Measurements from ENCODE around the gene RBM5.

DNA sequence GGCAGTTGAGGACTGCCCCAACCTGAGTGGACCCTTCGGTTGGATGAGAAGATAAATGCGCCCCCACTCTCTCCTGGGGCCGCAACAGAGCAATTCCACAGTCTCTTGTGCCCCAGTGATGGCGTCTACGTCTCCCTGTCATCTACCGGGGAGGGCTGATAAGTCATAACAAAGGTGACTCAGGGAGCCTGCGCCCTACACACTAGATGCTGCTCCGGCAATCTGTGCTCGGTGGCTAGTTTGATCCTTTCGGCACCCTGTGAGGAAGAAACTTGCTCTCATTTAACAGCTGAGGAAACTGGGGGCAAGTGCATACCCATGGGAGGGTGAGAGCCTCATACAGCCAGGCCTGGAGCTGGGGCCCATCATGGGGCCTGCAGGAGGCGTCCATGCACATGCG lies 52.3 kb downstream of the RBM5 start:
- TF ChIP-seq, protein P1, sequence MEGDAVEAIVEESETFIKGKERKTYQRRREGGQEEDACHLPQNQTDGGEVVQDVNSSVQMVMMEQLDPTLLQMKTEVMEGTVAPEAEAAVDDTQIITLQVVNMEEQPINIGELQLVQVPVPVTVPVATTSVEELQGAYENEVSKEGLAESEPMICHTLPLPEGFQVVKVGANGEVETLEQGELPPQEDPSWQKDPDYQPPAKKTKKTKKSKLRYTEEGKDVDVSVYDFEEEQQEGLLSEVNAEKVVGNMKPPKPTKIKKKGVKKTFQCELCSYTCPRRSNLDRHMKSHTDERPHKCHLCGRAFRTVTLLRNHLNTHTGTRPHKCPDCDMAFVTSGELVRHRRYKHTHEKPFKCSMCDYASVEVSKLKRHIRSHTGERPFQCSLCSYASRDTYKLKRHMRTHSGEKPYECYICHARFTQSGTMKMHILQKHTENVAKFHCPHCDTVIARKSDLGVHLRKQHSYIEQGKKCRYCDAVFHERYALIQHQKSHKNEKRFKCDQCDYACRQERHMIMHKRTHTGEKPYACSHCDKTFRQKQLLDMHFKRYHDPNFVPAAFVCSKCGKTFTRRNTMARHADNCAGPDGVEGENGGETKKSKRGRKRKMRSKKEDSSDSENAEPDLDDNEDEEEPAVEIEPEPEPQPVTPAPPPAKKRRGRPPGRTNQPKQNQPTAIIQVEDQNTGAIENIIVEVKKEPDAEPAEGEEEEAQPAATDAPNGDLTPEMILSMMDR (IDR thresholded peaks at IDR 0.05), result no peak
- TF ChIP-seq POLR2A (IDR thresholded peaks at IDR 0.05), result no peak

Measured in lower leg skin (tissue), 3 donors.